Activated CD8-positive, alpha-beta memory T cell treated with anti-CD3 and anti-CD28 coated beads for 24 hours (primary cell): ENCODE results near the gene FNDC1.

Experiments
- DNase-seq: peaks from one replicate; pipeline ENCODE4 v3.0.0-alpha.2; 2020

The FNDC1 gene

DNA sequence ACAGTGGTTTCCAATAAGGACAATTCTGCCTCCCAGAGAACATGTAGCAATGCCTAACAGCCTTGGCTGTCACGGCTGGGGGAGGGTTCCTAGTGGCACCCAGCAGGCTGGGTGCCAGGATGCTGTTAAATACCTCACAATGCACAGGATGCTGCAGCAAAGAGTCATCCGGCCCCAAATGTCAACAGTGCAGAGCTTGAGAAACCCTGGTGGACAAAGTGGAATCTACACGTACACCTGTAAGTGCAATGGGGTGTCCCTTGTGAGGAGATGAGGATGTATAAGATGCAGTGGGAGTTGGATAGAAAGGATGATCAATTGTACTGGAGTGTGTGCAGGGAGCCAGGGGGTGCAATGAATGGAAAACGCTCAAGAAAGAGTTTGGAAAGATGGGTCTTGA, 142.4 kb downstream of the FNDC1 start:
- DNase-seq = no peak

DNA sequence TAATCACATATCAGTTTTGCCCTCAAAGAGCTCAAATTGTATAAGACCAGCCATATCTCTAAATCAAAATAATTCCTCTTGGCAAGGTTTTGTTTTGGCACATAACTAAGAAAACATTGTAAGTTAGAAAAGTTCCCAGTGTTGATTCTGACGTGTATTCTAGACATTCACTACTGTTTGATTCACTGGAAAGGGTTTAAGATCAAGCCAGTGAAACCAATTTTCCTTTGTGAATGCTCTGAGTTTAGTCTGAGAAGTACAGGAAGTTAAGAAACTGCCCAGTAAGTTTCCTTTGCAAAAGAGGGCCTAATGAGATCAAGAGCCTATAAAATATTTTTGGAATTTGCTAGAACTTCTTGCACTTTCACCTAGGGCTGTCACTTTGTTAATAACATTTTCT, 143.0 kb downstream of the FNDC1 start:
- DNase-seq = no peak

DNA sequence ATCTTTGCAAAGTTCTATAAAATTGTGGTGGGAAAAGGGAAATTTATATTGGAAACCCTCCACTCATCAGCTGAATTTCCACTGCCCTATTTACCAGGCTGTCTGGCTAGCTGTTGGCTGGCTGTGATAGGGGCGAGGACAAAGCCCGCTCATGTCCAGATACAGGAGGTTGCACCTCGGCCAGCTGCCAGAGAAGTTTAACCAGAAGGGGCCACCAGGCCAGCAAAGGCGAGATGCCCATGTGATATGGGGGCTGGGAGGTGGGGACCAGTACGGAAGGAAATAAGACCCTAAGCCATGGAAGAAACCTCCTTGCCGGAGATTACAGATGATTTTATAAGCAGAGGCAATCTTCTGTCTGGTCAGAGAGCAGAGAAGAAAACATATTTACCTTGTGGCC, 143.8 kb downstream of the FNDC1 start:
- no peak for DNase-seq

DNA sequence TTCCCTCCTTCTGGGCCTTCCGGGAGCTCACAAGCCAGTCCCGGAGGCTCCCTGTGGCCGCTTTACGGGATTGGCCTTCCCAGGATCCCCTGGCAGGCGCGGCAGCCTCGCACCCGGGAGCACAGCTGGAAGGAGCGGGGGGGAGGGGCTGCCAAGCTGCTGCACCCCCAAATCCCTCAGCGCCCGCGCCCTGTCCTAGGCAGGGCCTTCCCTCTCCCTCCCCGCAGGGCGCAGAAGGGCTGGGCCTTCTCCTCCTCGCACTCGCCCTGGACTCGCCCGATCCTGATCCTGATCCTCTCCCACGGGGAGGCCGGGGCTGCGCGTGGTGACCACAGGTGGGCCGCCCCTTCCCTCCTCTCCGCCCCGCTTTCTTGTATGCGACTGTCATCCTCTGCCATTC, 146.4 kb downstream of the FNDC1 start:
- DNase-seq = no peak

DNA sequence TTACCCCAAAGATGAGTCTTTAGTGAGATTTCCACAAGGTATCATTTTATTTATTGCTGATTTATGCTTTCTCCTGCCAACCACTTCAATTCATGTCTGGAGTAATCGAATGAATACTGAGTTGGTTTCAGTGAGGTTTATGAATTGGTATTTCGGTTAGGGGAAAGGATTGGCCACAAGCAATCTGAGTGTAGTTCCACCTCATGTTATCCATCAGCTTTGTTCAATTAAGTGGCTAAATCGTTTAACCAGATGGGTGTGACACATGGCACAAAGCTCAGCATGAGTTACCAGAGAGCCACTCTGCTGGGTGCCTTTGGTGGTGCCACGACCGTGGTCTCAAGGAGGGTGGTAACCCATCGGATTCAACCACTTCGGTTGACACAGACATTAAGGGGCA, 148.2 kb downstream of the FNDC1 start:
- no peak for DNase-seq

DNA sequence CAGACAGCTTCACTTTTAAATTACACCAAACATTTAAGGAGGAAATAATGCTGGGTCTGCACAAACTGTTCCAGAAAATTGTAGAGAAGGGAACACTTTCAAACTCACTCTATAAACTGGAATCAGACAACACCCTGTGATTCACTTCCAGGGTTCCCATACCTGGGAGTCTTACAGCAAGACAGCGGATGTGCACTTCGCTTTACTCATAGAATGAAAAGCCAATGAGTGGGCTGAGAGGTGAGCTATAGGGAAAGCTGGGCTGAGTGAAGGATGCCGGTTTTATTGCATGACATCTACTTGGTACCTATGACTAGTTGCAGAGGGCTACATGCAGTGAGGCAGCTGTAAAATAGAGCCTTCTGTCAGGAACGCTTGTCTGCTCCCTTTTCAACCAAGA, 152.1 kb downstream of the FNDC1 start:
- no peak for DNase-seq
